Measurements from ENCODE around the gene RNF121. TPM values are rescaled to one million over a fixed set of nuclear protein-coding genes. Genes with fewer than 3 reads are reported as not detected.

The RNF121 gene
- total RNA-seq, 2 experiments from 2014 or later = 28.7 to 29.5 TPM

DNA sequence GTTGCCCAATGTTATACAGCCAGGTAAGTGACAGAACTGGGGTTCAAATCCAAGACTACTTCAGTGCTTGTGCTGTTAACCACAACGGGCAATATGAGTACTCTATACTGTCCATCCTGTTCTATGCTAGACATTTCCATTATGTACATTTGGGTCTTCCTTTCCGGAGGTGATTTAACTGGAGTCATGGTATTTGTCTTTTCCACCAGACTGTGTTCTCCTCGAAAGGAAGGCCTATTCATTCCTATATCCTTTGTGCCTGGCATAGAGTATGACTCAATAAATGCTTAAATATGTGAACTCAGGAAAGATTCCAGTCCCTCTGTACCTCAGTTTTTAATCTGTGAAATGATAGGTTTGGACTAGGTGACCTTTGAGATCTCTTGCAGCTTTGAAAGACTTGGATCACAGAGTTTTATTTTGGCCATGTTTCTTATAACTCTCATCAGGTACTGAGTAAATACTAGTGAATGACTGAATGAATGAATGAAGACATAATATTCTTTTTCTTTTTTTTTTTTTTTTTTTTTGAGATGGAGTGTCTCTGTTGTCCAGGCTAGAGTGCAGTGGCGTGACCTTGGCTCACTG, 6.6 kb downstream of the RNF121 start:
- H3K36me3 Mint-ChIP-seq (ENCODE audit: low read depth) = peaks cover 12% of the 10 kb centered on the region
- ATAC-seq = no peak
- no peak overlapping the region for H3K4me3 Mint-ChIP-seq
- H3K9me3 Mint-ChIP-seq (ENCODE audit: low read depth) = no peaks in the 10 kb centered on the region
- POLR2A ChIA-PET = no interaction called here
- DNase-seq = no peak
- H3K27me3 Mint-ChIP-seq = no peaks in the 10 kb centered on the region
- peaks cover 39% of the 10 kb centered on the region for H3K4me1 Mint-ChIP-seq
- intact Hi-C loops (cut with DNase I, micrococcal nuclease) = no loop called here
- H3K27ac Mint-ChIP-seq = no peak overlapping the region
- CTCF ChIA-PET = no interaction called here

DNA sequence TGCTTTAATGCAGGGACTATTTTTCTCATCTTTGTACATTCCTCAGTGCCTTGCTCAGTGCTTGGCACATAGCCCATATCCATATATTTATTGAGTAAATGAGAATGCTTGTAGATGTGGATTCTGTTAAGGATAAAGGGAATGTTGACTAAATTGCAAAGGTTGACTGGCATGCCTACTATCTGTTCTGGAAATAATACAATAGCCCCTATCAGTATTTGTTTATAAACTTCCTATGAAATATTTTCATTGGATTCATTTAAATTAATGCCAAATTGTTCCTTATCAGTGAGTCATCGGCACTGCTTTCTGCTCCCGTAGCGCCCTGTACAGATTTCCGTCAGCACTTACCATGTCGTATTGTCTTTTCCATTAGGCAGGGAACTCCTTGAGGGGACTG, 8.0 kb downstream of the RNF121 start:
- no peak overlapping the region for H3K27ac Mint-ChIP-seq
- peaks cover 12% of the 10 kb centered on the region for H3K36me3 Mint-ChIP-seq (ENCODE audit: low read depth)
- ChIA-PET POLR2A (interaction anchor here (0.7 kb wide), 1 partner anchor 9 kb away, joined by 3 read pairs; no protein-coding TSS in a partner anchor), CTCF (interaction anchor here (0.6 kb wide), 1 partner anchor 11 kb away, joined by 3 read pairs; no protein-coding TSS in a partner anchor)
- H3K27me3 Mint-ChIP-seq = no peaks in the 10 kb centered on the region
- no peak for DNase-seq
- intact Hi-C loops (cut with DNase I, micrococcal nuclease) = no loop called here
- no peak for ATAC-seq
- H3K4me3 Mint-ChIP-seq = no peak overlapping the region
- H3K9me3 Mint-ChIP-seq (ENCODE audit: low read depth) = no peaks in the 10 kb centered on the region
- H3K4me1 Mint-ChIP-seq = peaks cover 25% of the 10 kb centered on the region

DNA sequence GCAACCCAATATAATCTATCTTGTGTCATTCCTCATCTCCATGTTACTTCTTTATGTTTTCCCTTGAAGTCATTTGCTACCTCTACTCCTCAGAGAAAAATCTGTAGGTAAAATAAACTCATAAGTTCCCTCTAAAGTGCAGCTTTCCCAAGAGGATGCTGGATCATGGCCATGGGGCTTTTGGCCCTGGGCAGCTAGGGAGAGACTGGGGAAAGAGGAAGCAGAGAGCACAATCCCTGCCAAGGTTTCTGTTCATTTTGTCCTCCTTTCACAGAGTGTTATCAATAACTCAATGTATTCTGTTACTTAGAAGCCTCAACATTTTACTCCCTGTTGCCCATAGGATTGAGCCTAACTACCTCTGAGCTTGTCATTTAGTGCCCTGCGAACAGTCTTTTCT, 9.0 kb downstream of the RNF121 start:
- no peaks in the 10 kb centered on the region for H3K27me3 Mint-ChIP-seq
- no peaks in the 10 kb centered on the region for H3K9me3 Mint-ChIP-seq (ENCODE audit: low read depth)
- CTCF ChIA-PET = interaction anchor here (1.0 kb wide), 1 partner anchor 206 kb away, joined by 5 read pairs; no protein-coding TSS in a partner anchor
- H3K27ac Mint-ChIP-seq = no peak overlapping the region
- POLR2A ChIA-PET = interaction anchor here (0.6 kb wide), 1 partner anchor 144 kb away, joined by 4 read pairs; no protein-coding TSS in a partner anchor
- ATAC-seq (no peak), DNase-seq (no peak)
- peaks cover 18% of the 10 kb centered on the region for H3K4me1 Mint-ChIP-seq
- H3K4me3 Mint-ChIP-seq = no peak overlapping the region
- H3K36me3 Mint-ChIP-seq (ENCODE audit: low read depth) = peaks cover 12% of the 10 kb centered on the region
- intact Hi-C loops (cut with DNase I, micrococcal nuclease) = no loop called here

DNA sequence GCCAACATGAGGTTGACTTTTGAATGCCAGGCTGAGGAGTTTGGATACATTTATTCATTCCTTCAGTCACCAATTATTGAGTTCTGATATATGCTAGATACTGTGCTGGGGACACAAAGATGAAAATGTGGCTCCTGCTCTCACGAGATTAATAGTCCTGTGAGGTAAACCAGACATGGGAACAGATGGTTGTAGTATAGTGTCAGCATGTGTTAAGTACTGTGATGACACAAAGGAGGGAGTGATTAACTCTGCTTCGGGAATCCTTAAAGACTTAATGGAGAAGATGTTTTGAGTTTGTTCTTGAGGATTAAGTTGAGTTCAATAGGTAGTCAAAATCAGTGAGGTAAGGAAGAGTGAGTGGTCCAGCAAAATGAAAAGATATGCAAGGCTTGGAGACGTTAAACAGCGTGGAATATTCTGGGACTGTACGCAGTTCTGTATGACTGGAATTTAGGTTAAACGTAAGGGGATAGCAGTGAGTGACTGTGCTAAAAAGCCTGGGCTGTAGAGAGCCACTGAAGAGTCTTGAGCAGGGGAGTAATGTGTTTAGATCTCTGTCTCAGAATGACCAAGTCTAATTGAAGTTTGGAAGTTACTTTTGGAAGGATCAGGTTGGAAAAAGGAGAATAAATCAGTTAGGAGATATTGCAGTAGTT, 11.8 kb downstream of the RNF121 start:
- Mint-ChIP-seq H3K9me3 (ENCODE audit: low read depth) (no peaks in the 10 kb centered on the region), H3K27ac (no peak overlapping the region), H3K4me1 (peaks cover 10% of the 10 kb centered on the region), H3K36me3 (ENCODE audit: low read depth) (peaks cover 9% of the 10 kb centered on the region), H3K27me3 (no peaks in the 10 kb centered on the region), H3K4me3 (no peak overlapping the region)
- ChIA-PET CTCF (no interaction called here), POLR2A (no interaction called here)
- no peak for ATAC-seq
- intact Hi-C loops (cut with DNase I, micrococcal nuclease) = no loop called here
- no peak for DNase-seq

DNA sequence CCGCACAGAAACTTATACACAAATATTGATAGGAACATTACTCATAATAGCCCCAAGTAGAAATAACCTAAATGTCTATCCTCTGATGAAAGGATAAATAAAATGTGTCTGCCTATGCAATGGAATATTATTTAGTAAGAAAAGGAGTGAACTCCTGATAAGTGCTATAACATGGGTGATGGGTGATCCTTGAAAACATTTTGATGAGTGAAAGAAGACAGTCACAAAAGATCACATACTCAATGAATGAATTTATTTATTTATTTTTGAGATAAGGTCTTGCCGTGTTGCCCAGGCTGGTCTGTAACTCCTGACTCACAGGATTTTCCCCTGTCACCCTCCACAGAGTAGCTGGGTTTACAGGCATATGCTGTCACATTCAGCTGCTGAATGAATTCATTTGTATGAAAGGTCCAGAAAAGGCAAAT, 17.3 kb downstream of the RNF121 start:
- Mint-ChIP-seq H3K4me1 (peaks cover 28% of the 10 kb centered on the region), H3K27me3 (no peaks in the 10 kb centered on the region), H3K36me3 (ENCODE audit: low read depth) (peaks cover 4% of the 10 kb centered on the region), H3K4me3 (no peak overlapping the region), H3K27ac (peak overlapping the region; percentile 40), H3K9me3 (ENCODE audit: low read depth) (no peaks in the 10 kb centered on the region)
- ChIA-PET CTCF (no interaction called here), POLR2A (no interaction called here)
- DNase-seq (peak; percentile 20), ATAC-seq (peak; percentile 68)
- intact Hi-C loops (cut with DNase I, micrococcal nuclease) = no loop called here

DNA sequence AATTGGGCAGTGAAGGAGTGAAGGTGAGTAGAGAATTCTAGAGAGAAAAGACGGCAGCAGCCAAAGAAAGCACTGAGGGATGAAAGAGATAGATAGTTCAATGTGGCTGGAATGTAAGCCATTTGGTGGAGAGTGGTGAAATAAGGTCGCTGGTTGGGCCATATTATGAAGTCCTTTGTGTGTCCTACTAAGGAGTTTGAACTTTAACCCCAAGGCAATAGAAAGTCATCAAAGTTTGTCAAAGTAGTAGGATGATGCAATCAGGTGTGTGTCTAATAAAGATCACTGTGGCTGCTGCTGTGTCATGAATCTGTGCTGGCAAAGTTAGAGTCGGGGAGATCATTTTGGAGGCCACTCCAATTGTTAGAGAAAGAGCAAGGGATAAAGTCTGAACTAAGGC, 18.7 kb downstream of the RNF121 start:
- DNase-seq (no peak), ATAC-seq (peak; percentile 48)
- Mint-ChIP-seq H3K36me3 (ENCODE audit: low read depth) (peaks cover 4% of the 10 kb centered on the region), H3K27me3 (no peaks in the 10 kb centered on the region), H3K4me3 (no peak overlapping the region), H3K9me3 (ENCODE audit: low read depth) (no peaks in the 10 kb centered on the region), H3K4me1 (peaks cover 26% of the 10 kb centered on the region), H3K27ac (peak overlapping the region; percentile 28)
- ChIA-PET CTCF (interaction anchor here (0.6 kb wide), 1 partner anchor 91 kb away, joined by 3 read pairs; no protein-coding TSS in a partner anchor), POLR2A (no interaction called here)
- intact Hi-C loops (cut with DNase I, micrococcal nuclease) = no loop called here

DNA sequence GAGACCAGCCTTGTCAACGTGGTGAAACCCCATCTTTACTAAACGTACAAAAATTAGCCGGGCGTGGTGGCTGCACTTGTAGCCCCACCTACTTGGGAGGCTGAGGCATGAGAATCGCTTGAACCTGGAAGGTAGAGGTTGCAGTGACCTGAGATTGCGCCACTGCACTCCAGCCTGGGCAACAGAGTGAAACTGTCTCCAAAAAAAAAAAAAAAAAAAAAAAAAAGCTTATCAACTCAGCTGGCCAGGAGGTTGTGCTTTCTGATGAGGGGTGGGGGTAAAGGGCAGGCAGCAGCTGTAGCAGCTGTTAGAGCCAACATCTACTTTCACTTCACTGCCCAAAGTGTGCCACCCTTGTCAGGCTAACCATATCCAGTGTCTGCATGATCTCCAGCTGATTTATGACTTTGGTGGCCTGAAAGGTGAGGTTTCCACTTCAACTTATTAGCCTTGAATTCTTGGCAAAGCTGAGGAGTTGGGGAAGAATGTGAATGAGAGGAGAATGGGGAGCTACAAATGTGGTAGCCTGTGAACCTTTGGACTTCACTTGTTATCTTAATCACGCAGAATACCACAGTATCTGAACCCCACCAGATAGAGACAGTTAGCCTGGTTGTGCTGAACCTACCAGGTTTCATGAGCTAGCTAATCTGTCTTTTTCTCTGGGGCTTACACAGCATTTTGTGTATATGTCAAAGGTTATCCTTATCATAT, 19.6 kb downstream of the RNF121 start:
- Mint-ChIP-seq H3K27ac (peak overlapping the region; percentile 52), H3K27me3 (no peaks in the 10 kb centered on the region), H3K9me3 (ENCODE audit: low read depth) (no peaks in the 10 kb centered on the region), H3K36me3 (ENCODE audit: low read depth) (peaks cover 4% of the 10 kb centered on the region), H3K4me3 (no peak overlapping the region), H3K4me1 (peaks cover 21% of the 10 kb centered on the region)
- intact Hi-C loops (cut with DNase I, micrococcal nuclease) = no loop called here
- CTCF ChIA-PET = interaction anchor here (1.0 kb wide), 1 partner anchor 482 kb away, joined by 3 read pairs; no protein-coding TSS in a partner anchor
- no peak for ATAC-seq
- POLR2A ChIA-PET = no interaction called here
- no peak for DNase-seq

GRCh38 chr11:71949034-71949433, 20.2 kb downstream of the RNF121 start:
- no peaks in the 10 kb centered on the region for H3K9me3 Mint-ChIP-seq (ENCODE audit: low read depth)
- H3K27ac Mint-ChIP-seq = no peak overlapping the region
- peaks cover 18% of the 10 kb centered on the region for H3K4me1 Mint-ChIP-seq
- H3K27me3 Mint-ChIP-seq = no peaks in the 10 kb centered on the region
- no peak overlapping the region for H3K4me3 Mint-ChIP-seq
- intact Hi-C loops (cut with DNase I, micrococcal nuclease) = no loop called here
- H3K36me3 Mint-ChIP-seq (ENCODE audit: low read depth) = peaks cover 4% of the 10 kb centered on the region
- ChIA-PET POLR2A (no interaction called here), CTCF (interaction anchor here (0.6 to 1.0 kb wide), 2 partner anchors 205 to 482 kb away, joined by 3 read pairs; no protein-coding TSS in a partner anchor)
- ATAC-seq (no peak), DNase-seq (no peak)

DNA sequence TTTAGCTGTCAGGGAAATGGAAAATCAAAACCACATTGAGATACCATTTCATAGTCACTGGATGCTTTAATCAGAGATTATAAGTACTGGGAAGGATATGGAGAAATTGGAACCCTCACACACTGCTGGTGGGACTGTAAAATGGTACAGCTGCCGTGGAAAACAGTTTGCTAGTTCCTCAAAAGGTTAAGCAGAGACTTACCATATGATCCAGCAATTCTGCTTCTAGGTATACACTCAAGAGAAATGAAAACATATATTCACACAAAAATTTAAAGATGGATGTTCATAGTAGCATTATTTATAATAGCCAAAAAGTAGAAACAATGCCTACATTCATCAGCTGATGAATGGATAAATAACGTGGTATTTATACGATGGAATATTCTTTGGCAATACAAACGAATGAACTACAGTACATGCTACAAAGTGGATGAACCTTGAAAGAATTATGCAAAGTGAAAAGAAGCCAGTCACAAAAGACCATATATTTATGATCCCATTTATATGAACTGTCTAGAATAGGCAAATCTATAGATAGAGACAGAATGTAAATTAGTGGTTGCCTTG, 23.0 kb downstream of the RNF121 start:
- intact Hi-C loops (cut with DNase I, micrococcal nuclease) = no loop called here
- no peaks in the 10 kb centered on the region for H3K27me3 Mint-ChIP-seq
- ChIA-PET POLR2A (interaction anchor here (0.6 kb wide), 1 partner anchor 22 kb away, joined by 3 read pairs; no protein-coding TSS in a partner anchor), CTCF (no interaction called here)
- peaks cover 2% of the 10 kb centered on the region for H3K36me3 Mint-ChIP-seq (ENCODE audit: low read depth)
- no peak for ATAC-seq
- no peaks in the 10 kb centered on the region for H3K9me3 Mint-ChIP-seq (ENCODE audit: low read depth)
- H3K27ac Mint-ChIP-seq = no peak overlapping the region
- peaks cover 28% of the 10 kb centered on the region for H3K4me1 Mint-ChIP-seq
- H3K4me3 Mint-ChIP-seq = no peak overlapping the region
- DNase-seq = no peak

DNA sequence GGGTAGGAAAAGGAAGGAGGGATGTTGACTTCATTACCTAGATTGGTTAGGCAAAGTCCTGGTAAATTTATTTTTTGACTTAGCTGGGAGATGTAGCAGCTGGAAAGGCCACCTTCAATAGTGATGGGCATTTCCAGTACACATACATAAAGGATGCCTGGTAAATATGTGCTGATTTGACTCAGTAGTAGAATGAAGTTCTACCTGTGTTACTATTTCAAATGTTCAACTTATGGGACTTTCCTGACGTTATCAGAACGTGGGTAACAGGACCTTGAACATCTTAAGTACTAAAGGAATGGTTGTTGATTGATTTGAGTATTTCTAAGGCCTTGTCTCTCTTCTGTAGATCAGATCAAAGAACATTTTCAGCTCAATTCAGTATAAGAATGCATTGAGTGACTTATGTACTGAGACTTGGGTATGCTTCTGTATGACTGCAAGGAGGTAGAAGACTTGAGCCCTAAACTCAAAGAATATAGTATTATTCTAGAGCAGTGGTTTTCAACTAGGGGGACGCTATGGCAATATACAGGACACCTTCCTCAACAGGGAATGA, 27.1 kb downstream of the RNF121 start:
- Mint-ChIP-seq H3K9me3 (ENCODE audit: low read depth) (peaks cover 1% of the 10 kb centered on the region), H3K36me3 (ENCODE audit: low read depth) (peaks cover 11% of the 10 kb centered on the region), H3K27me3 (no peaks in the 10 kb centered on the region), H3K4me1 (peaks cover 26% of the 10 kb centered on the region), H3K27ac (peak overlapping the region; percentile 35), H3K4me3 (no peak overlapping the region)
- ATAC-seq (peak; percentile 49), DNase-seq (no peak)
- intact Hi-C loops (cut with DNase I, micrococcal nuclease) = no loop called here
- ChIA-PET CTCF (interaction anchor here (0.7 to 2.0 kb wide), 3 partner anchors 12 to 366 kb away, joined by 3 to 7 read pairs (median 3); no protein-coding TSS in a partner anchor), POLR2A (no interaction called here)

DNA sequence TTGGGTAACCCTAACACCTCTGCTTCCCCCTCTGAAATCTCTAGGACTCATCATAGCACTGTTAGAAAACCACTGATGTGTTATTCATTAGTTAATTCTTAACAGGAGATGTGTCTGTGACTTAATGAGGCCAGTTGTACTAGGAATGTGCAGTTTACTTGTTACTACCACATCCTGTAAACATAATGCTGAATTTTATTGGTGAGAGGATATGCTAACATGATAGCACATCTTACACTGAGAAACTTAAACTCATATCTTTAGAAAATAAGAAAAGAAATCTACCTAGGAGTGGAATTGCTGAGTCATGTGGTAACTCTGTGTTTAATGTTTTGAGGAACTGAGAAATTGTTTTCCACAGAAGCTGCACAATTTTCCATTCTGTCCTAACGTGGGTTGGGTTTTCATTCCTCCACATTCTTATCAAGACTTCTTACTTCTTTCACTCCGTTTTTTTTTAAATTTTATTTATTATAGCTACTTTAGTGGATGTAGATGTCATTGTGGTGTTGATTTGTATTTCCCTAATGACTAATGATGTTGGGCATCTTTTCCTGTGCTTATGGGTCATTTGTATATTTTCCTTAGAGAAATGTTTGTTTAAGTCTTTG, 33.7 kb downstream of the RNF121 start:
- peaks cover 28% of the 10 kb centered on the region for H3K36me3 Mint-ChIP-seq (ENCODE audit: low read depth)
- peaks cover 25% of the 10 kb centered on the region for H3K4me1 Mint-ChIP-seq
- peak overlapping the region; percentile 60 for H3K27ac Mint-ChIP-seq
- ChIA-PET CTCF (interaction anchor here (0.9 kb wide), 1 partner anchor 181 kb away, joined by 3 read pairs; no protein-coding TSS in a partner anchor), POLR2A (no interaction called here)
- intact Hi-C loops (cut with DNase I, micrococcal nuclease) = loop anchor here in 1 of 2 experiments (2.0 kb wide), 1 partner anchor 34 kb away; the partner anchor contains the start of genes RNF121 and XNDC1N
- ATAC-seq (peak; percentile 92), DNase-seq (no peak)
- H3K4me3 Mint-ChIP-seq = no peak overlapping the region
- no peaks in the 10 kb centered on the region for H3K27me3 Mint-ChIP-seq
- peaks cover 2% of the 10 kb centered on the region for H3K9me3 Mint-ChIP-seq (ENCODE audit: low read depth)
